HCT116 (cell line): ENCODE measurements around the gene APOA1. TPM values are rescaled to one million over a fixed set of nuclear protein-coding genes. Genes with fewer than 3 reads are reported as not detected.

ENCODE experiments used
- ATAC-seq: fragments of 200-7000 bp; cut with Tn5 transposase; 2 replicates; pipeline ENCODE4 v1.9.1; 2020; ENCODE audit warnings: mild to moderate bottlenecking, moderate library complexity
- BruUV-seq: library from RNA; stranded (reverse); fragments of 400-500 nt; replicated peaks from 2 replicates; lab custom pipeline; 2021; lab: Mats Ljungman, UMichigan
- CTCF ChIA-PET: fragments of 300-600 bp; sonication (Branson Sonifier 250); formaldehyde crosslinking; loops from one replicate; lab custom pipeline; 2021; ENCODE audit warnings: antibody characterized with exemption; lab: Charles Lee
- POLR2A ChIA-PET: fragments of 300-600, 350-600 bp; sonication (Branson Sonifier 250); formaldehyde crosslinking; loops from one replicate; lab custom pipeline; 2021; ENCODE audit warnings: antibody characterized with exemption; lab: Charles Lee
- RAD21 ChIA-PET, 2 experiments: fragments of 300-600 bp; sonication (Branson Sonifier 250); formaldehyde crosslinking; loops; one replicate each; lab custom pipeline; 2023; ENCODE audit warnings: low total read pairs in 2 of 2; ENCODE audit not compliant: uncharacterized antibody in 2 of 2, unreplicated experiment in 2 of 2, low non-redundant PET in 1 of 2; lab: Charles Lee
- DNase-seq: peaks from one replicate; pipeline ENCODE4 v3.0.0-alpha.2; 2010; ENCODE audit warnings: low read depth, low spot score
- H2AFZ ChIP-seq: fragments of 200-600 bp; shearing (Covaris generic), sonication (generic); 2 replicates; pipeline ENCODE4 v1.6.1; 2017; ENCODE audit warnings: low read depth, mixed run types, mixed read lengths, antibody characterized with exemption, low read length; ENCODE audit not compliant: poor library complexity, severe bottlenecking
- H3K27ac ChIP-seq: 2 replicates; pipeline ENCODE4 v1.5.1; 2012; ENCODE audit warnings: low read depth, low read length
- H3K27me3 ChIP-seq: fragments of 200-600 bp; sonication (generic); 2 replicates; pipeline ENCODE4 v1.6.1; 2016; ENCODE audit warnings: mixed run types, low read length, mixed read lengths; ENCODE audit not compliant: insufficient read depth
- H3K36me3 ChIP-seq, 2 experiments: fragments of 200-500 bp in 1 of 2; fragments of 200-600 bp in 1 of 2; sonication (Bioruptor generic) in 1 of 2; sonication (generic) in 1 of 2; 2 replicates each; pipeline versions ENCODE4 v1.5.1 to v1.6.1; 2014 to 2016; ENCODE audit warnings: low read length in 2 of 2, inconsistent platforms in 1 of 2, mixed read lengths in 1 of 2, mixed run types in 1 of 2; ENCODE audit not compliant: insufficient read depth in 2 of 2, control insufficient read depth in 1 of 2
- H3K4me1 ChIP-seq, 2 experiments: fragments of 200-600 bp in 1 of 2; sonication (generic) in 1 of 2; 2 replicates each; pipeline versions ENCODE4 v1.5.1 to v1.6.1; 2012 to 2017; ENCODE audit warnings: low read length in 2 of 2, inconsistent platforms in 1 of 2, mild to moderate bottlenecking in 1 of 2, mixed read lengths in 1 of 2, mixed run types in 1 of 2, moderate library complexity in 1 of 2; ENCODE audit not compliant: insufficient read depth in 2 of 2, control insufficient read depth in 1 of 2
- H3K4me2 ChIP-seq: fragments of 200-600 bp; sonication (generic); 2 replicates; pipeline ENCODE4 v1.6.1; 2017; ENCODE audit warnings: mixed run types, low read length, mixed read lengths
- H3K4me3 ChIP-seq, 2 experiments: fragments of 200-600 bp in 1 of 2; sonication (generic) in 1 of 2; replicated peaks in 1 of 2; 2 replicates each; pipeline ENCODE4 v1.5.1; 2011 to 2016; ENCODE audit warnings: low read length in 2 of 2, control low read depth in 1 of 2, low read depth in 1 of 2, mild to moderate bottlenecking in 1 of 2, mixed read lengths in 1 of 2, mixed run types in 1 of 2
- H3K79me2 ChIP-seq: fragments of 200-600 bp; sonication (generic); 2 replicates; pipeline ENCODE4 v1.6.1; 2017; ENCODE audit warnings: mild to moderate bottlenecking, mixed run types, low read length, moderate library complexity, mixed read lengths; ENCODE audit not compliant: insufficient read depth
- H3K9ac ChIP-seq: fragments of 200-600 bp; sonication (generic); 2 replicates; pipeline ENCODE4 v1.6.1; 2016; ENCODE audit warnings: low read length, mixed read lengths
- H3K9me2 ChIP-seq: fragments of 200-600 bp; sonication (generic), shearing (Covaris generic); 2 replicates; pipeline ENCODE4 v1.6.1; 2017; ENCODE audit warnings: mixed run types, mild to moderate bottlenecking, moderate library complexity; ENCODE audit not compliant: insufficient read depth
- H3K9me3 ChIP-seq, 2 experiments: fragments of 200-500 bp in 1 of 2; fragments of 200-600 bp in 1 of 2; sonication (Bioruptor generic) in 1 of 2; sonication (generic) in 1 of 2; 2 replicates each; pipeline ENCODE4 v1.6.1; 2014 to 2017; ENCODE audit warnings: low read length in 2 of 2, mixed read lengths in 2 of 2, inconsistent platforms in 1 of 2, low read depth in 1 of 2, mild to moderate bottlenecking in 1 of 2, mixed run types in 1 of 2, moderate library complexity in 1 of 2; ENCODE audit not compliant: control insufficient read depth in 1 of 2, insufficient read depth in 1 of 2
- H4K20me1 ChIP-seq: fragments of 200-600 bp; sonication (generic), shearing (Covaris generic); 2 replicates; pipeline ENCODE4 v1.6.1; 2017; ENCODE audit warnings: mixed run types, mild to moderate bottlenecking, moderate library complexity; ENCODE audit not compliant: insufficient read depth
- CBX3 ChIP-seq: IDR thresholded peaks from 2 replicates; pipeline ENCODE4 v1.6.1; 2012; ENCODE audit warnings: low read depth
- EZH2 ChIP-seq: fragments of 200-600 bp; sonication (generic); IDR thresholded peaks from 2 replicates; pipeline ENCODE4 v1.6.1; 2017; ENCODE audit warnings: antibody characterized with exemption, mixed run types
- EZH2phosphoT487 ChIP-seq: fragments of 200-600 bp; IDR thresholded peaks from 2 replicates; pipeline ENCODE4 v1.6.1; 2018; ENCODE audit warnings: antibody characterized with exemption, borderline replicate concordance
- FOSL1 ChIP-seq: IDR thresholded peaks from 2 replicates; pipeline ENCODE4 v1.6.1; 2012; ENCODE audit warnings: low read depth
- POLR2AphosphoS5 ChIP-seq: IDR thresholded peaks from 2 replicates; pipeline ENCODE4 v1.6.1; 2011; ENCODE audit warnings: mild to moderate bottlenecking, low read depth, low read length, moderate library complexity
- SIN3A ChIP-seq: IDR thresholded peaks from 2 replicates; pipeline ENCODE4 v1.6.1; 2012; ENCODE audit warnings: low read depth
- SP1 ChIP-seq: IDR thresholded peaks from 2 replicates; pipeline ENCODE4 v1.6.1; 2012; ENCODE audit warnings: low read depth
- SRF ChIP-seq: IDR thresholded peaks from 2 replicates; pipeline ENCODE4 v1.6.1; 2012; ENCODE audit warnings: low read depth
- TCF7L2 ChIP-seq: IDR thresholded peaks from 2 replicates; pipeline ENCODE4 v1.7.0; 2011; ENCODE audit warnings: borderline replicate concordance, inconsistent platforms; ENCODE audit not compliant: insufficient read depth, insufficient read length; ENCODE audit errors: extremely low read depth
- YY1 ChIP-seq: IDR thresholded peaks from 2 replicates; pipeline ENCODE4 v1.6.1; 2011; ENCODE audit warnings: low read length, low read depth, moderate library complexity, mild to moderate bottlenecking; ENCODE audit not compliant: insufficient replicate concordance; ENCODE audit errors: extremely low read depth
- ZFX ChIP-seq: fragments of 450-650 bp; IDR thresholded peaks from 2 replicates; pipeline ENCODE4 v1.6.1; 2017
- ZNF274 ChIP-seq: fragments of 200-500 bp; sonication (Bioruptor generic); IDR thresholded peaks from 2 replicates; pipeline ENCODE4 v1.6.1; 2014; ENCODE audit warnings: mild to moderate bottlenecking, low read depth, low read length, inconsistent platforms
- intact Hi-C: fragments of 100-400 bp; cut with micrococcal nuclease; formaldehyde crosslinking; loops from 2 replicates; pipeline ENCODE4 v1.10.0; 2022
- total RNA-seq: library from RNA; stranded (reverse); gene quantifications from one replicate; pipeline ENCODE4 v1.2.1, GENCODE V29; 2021; ENCODE audit not compliant: unreplicated experiment
- TF ChIP-seq, protein P1 (sequence below): IDR thresholded peaks from 2 replicates; pipeline ENCODE4 v1.6.1; 2012
- TF ChIP-seq, protein P2 (sequence below): IDR thresholded peaks from 2 replicates; pipeline ENCODE4 v1.6.1; 2012
- TF ChIP-seq, protein P3 (sequence below): IDR thresholded peaks from 2 replicates; pipeline ENCODE4 v1.6.1; 2011; ENCODE audit warnings: mild to moderate bottlenecking, low read length, moderate library complexity; ENCODE audit not compliant: insufficient replicate concordance; ENCODE audit errors: extremely low read depth

The APOA1 gene
- total RNA-seq, 1 experiment from 2014 or later, result 2.0 TPM

DNA sequence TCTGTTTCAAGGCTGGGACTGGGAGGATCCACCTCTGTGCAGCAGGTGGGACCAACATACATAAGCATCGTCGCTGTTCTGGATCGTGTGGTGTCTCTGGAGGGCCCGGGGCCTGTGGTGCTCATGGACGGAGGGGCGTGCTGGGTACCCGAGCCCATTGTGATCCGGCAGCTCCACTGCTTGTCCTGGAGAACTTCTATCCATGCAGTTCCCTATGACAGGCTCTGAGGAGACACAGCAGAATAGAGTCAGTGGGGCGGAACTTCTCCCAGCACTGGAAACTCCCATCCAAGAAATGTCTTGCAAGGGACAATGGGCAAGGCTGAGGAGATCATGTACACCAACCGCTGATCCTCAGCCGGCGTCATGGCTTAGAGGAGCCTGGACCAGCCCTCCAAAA, 11.6 kb upstream of the APOA1 start:
- intact Hi-C loops, result no loop called here
- no peaks in the 10 kb centered on the region for H3K27me3 ChIP-seq

More for the DNA sequence above, 11.6 kb upstream of the APOA1 start:
- Histone ChIP-seq H4K20me1 (no peaks in the 10 kb centered on the region), H3K4me1 (peaks cover 0 to 14% of the 10 kb centered on the region in 2 experiments; a peak in 2 of 4 replicates), H3K9me2 (no peaks in the 10 kb centered on the region), H3K9me3 (no peaks in the 10 kb centered on the region), H3K36me3 (peaks cover 3 to 13% of the 10 kb centered on the region in 2 experiments; a peak in 2 of 4 replicates), H3K4me3 (no peak overlapping the region), H3K27ac (no peak overlapping the region), H3K4me2 (no peak overlapping the region), H3K79me2 (no peaks in the 10 kb centered on the region), H2AFZ (no peak overlapping the region), H3K9ac (no peak overlapping the region)
- ChIA-PET CTCF (no interaction called here), POLR2A (no interaction called here), RAD21 (no interaction called here)
- ATAC-seq, result no peak
- DNase-seq, result no peak
- TF ChIP-seq EZH2phosphoT487 (no peak), SIN3A (no peak), FOSL1 (no peak), TCF7L2 (no peak), EZH2 (no peak), SP1 (no peak), YY1 (no peak), ZFX (no peak), SRF (no peak), ZNF274 (no peak), CBX3 (no peak), POLR2AphosphoS5 (no peak)
- TF ChIP-seq, protein P1, sequence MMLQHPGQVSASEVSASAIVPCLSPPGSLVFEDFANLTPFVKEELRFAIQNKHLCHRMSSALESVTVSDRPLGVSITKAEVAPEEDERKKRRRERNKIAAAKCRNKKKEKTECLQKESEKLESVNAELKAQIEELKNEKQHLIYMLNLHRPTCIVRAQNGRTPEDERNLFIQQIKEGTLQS, result no peak
- TF ChIP-seq, protein P2, sequence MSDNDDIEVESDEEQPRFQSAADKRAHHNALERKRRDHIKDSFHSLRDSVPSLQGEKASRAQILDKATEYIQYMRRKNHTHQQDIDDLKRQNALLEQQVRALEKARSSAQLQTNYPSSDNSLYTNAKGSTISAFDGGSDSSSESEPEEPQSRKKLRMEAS, result no peak
- TF ChIP-seq, protein P3, sequence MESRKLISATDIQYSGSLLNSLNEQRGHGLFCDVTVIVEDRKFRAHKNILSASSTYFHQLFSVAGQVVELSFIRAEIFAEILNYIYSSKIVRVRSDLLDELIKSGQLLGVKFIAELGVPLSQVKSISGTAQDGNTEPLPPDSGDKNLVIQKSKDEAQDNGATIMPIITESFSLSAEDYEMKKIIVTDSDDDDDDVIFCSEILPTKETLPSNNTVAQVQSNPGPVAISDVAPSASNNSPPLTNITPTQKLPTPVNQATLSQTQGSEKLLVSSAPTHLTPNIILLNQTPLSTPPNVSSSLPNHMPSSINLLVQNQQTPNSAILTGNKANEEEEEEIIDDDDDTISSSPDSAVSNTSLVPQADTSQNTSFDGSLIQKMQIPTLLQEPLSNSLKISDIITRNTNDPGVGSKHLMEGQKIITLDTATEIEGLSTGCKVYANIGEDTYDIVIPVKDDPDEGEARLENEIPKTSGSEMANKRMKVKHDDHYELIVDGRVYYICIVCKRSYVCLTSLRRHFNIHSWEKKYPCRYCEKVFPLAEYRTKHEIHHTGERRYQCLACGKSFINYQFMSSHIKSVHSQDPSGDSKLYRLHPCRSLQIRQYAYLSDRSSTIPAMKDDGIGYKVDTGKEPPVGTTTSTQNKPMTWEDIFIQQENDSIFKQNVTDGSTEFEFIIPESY, result no peak
- no TSS peak for BruUV-seq
